OCI-LY1 (cell line): ENCODE measurements around the gene NCAM1.

Source experiments
- EZH2 ChIP-seq: fragments of 200-600 bp; sonication (generic), shearing (Covaris generic); IDR thresholded peaks from 2 replicates; pipeline ENCODE4 v1.8.0; 2017; ENCODE audit warnings: borderline replicate concordance, mixed run types, mild to moderate bottlenecking, antibody characterized with exemption, low read length, moderate library complexity, mixed read lengths
- TF ChIP-seq, protein P1 (sequence below): fragments of 200-600 bp; sonication (generic), shearing (Covaris generic); IDR thresholded peaks from 2 replicates; pipeline ENCODE4 v1.5.1; 2017; ENCODE audit warnings: mild to moderate bottlenecking, antibody characterized with exemption, low read length, moderate library complexity, mixed read lengths

DNA sequence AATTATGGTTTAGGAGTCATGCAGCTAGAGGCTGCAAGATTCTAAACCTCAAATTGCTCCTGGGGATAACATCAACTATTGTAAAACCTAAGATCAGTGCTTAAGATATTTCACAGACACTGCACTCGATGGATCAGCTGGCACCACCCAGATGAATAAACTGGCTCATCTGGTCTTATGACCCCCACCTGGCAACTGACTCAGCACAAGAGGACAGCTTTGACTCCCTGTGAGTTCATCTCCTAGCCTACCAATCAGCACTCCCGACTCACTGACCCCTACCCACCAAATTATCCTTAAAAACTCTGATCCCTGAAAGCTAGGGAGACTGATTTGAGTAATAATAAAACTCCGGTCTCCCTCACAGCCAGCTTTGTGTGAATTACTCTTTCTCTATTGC is 352.4 kb downstream of the NCAM1 start:
- TF ChIP-seq, protein P1, sequence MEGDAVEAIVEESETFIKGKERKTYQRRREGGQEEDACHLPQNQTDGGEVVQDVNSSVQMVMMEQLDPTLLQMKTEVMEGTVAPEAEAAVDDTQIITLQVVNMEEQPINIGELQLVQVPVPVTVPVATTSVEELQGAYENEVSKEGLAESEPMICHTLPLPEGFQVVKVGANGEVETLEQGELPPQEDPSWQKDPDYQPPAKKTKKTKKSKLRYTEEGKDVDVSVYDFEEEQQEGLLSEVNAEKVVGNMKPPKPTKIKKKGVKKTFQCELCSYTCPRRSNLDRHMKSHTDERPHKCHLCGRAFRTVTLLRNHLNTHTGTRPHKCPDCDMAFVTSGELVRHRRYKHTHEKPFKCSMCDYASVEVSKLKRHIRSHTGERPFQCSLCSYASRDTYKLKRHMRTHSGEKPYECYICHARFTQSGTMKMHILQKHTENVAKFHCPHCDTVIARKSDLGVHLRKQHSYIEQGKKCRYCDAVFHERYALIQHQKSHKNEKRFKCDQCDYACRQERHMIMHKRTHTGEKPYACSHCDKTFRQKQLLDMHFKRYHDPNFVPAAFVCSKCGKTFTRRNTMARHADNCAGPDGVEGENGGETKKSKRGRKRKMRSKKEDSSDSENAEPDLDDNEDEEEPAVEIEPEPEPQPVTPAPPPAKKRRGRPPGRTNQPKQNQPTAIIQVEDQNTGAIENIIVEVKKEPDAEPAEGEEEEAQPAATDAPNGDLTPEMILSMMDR, result no peak
- TF ChIP-seq EZH2, result no peak
